Endodermal cell (in vitro differentiated cells): Measurements from ENCODE around the gene ZHX3. TPM values are rescaled to one million over a fixed set of nuclear protein-coding genes. Genes with fewer than 3 reads are reported as not detected.

Source experiments
- DNase-seq: peaks from one replicate; pipeline ENCODE4 v3.0.0-alpha.2; 2017
- H3K27ac ChIP-seq: 2 replicates; pipeline ENCODE4 v1.5.1; 2013; ENCODE audit warnings: mild to moderate bottlenecking, low read depth, low read length, moderate library complexity
- H3K27me3 ChIP-seq: 2 replicates; pipeline ENCODE4 v1.6.1; 2013; ENCODE audit warnings: mild to moderate bottlenecking, low read length, moderate library complexity; ENCODE audit not compliant: insufficient read depth, control insufficient read depth, poor library complexity, severe bottlenecking
- H3K36me3 ChIP-seq: 2 replicates; pipeline ENCODE4 v1.7.0; 2013; ENCODE audit warnings: mild to moderate bottlenecking, low read length, moderate library complexity; ENCODE audit not compliant: control insufficient read depth, insufficient read depth
- H3K4me1 ChIP-seq: one replicate; pipeline ENCODE4 v1.7.0; 2013; ENCODE audit warnings: low read length; ENCODE audit not compliant: control insufficient read depth, insufficient read depth
- H3K4me3 ChIP-seq: 2 replicates; pipeline ENCODE4 v1.5.1; 2013; ENCODE audit warnings: mild to moderate bottlenecking, low read length, moderate library complexity
- H3K9ac ChIP-seq: 2 replicates; pipeline ENCODE4 v1.6.1; 2013; ENCODE audit warnings: mild to moderate bottlenecking, low read length, moderate library complexity; ENCODE audit not compliant: poor library complexity, severe bottlenecking; ENCODE audit errors: extremely low read depth
- H3K9me3 ChIP-seq: 2 replicates; pipeline ENCODE4 v1.6.1; 2013; ENCODE audit warnings: mild to moderate bottlenecking, low read length, moderate library complexity; ENCODE audit not compliant: control insufficient read depth
- H3K27ac Mint-ChIP-seq: 2 replicates; pipeline ENCODE4 v1.8.0; 2020; ENCODE audit warnings: mixed read lengths
- H3K27me3 Mint-ChIP-seq: 2 replicates; pipeline ENCODE4 v1.8.0; 2021; ENCODE audit warnings: mild to moderate bottlenecking, mixed read lengths; ENCODE audit not compliant: insufficient read depth
- H3K36me3 Mint-ChIP-seq: 2 replicates; pipeline ENCODE4 v1.8.0; 2020; ENCODE audit warnings: low read depth, mixed read lengths
- H3K4me1 Mint-ChIP-seq: 2 replicates; pipeline ENCODE4 v1.8.0; 2020; ENCODE audit warnings: mixed read lengths
- H3K4me3 Mint-ChIP-seq: 2 replicates; pipeline ENCODE4 v1.8.0; 2020; ENCODE audit warnings: mild to moderate bottlenecking, moderate library complexity, mixed read lengths
- H3K9me3 Mint-ChIP-seq: 2 replicates; pipeline ENCODE4 v1.8.0; 2020; ENCODE audit warnings: mild to moderate bottlenecking, mixed read lengths
- WGBS, 2 experiments: methylation state at CpG; one replicate each; pipeline versions ENCODE4 v1.1.5 to v1.1.7; 2013; ENCODE audit warnings: missing lambda C conversion rate in 2 of 2, mixed read lengths in 1 of 2; ENCODE audit not compliant: insufficient coverage in 1 of 2, insufficient read length in 1 of 2; 5-methylcytosine and 5-hydroxymethylcytosine counted together
- total RNA-seq, 2 donors: library from RNA; stranded (reverse); fragmentation: NEBNext Ultra II Directional in 1 of 2; extraction: Animal tissue kit (Norgen Biotek cat#: 25700) in 1 of 2; gene quantifications; 2 replicates in 1 of 2; 3 replicates in 1 of 2; pipeline ENCODE4 v1.2.1, GENCODE V29; 2021
- TF ChIP-seq, protein P1 (sequence below): fragments of 200-600 bp; sonication (generic); conservative IDR thresholded peaks from 2 replicates; pipeline ENCODE4 v1.5.0; 2021; ENCODE audit warnings: antibody characterized with exemption, mild to moderate bottlenecking

Gene ZHX3
- total RNA-seq, 2 donors from 2014 or later: 5.4 to 5.5 TPM

DNA sequence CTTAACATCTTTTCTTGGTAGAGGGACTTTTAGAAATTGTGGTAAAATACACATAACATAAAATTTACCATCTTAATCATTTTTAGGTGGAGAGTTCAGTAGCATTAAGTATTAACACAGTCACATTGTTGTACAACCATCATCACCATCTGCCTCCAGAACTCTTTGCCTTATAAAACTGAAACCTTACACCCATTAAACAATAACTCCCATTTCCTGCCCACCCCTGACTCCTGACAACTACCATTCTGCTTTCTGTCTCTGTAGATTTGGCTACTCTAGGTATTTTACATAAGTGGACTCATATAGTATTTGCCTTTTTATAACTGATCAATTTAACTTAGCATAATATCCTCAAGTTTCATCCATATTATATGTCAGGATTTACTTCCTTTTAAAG, 88.7 kb downstream of the ZHX3 start:
- H3K27ac ChIP-seq: no peak overlapping the region
- DNase-seq: no peak
- Mint-ChIP-seq H3K4me1 (no peaks in the 10 kb centered on the region), H3K9me3 (no peaks in the 10 kb centered on the region), H3K4me3 (no peak overlapping the region), H3K27me3 (no peaks in the 10 kb centered on the region), H3K36me3 (no peaks in the 10 kb centered on the region), H3K27ac (no peak overlapping the region)
- H3K4me1 ChIP-seq: no peaks in the 10 kb centered on the region
- no peak overlapping the region for H3K9ac ChIP-seq
- H3K9me3 ChIP-seq: no peaks in the 10 kb centered on the region
- no peaks in the 10 kb centered on the region for H3K36me3 ChIP-seq
- no peak overlapping the region for H3K4me3 ChIP-seq
- TF ChIP-seq, protein P1, sequence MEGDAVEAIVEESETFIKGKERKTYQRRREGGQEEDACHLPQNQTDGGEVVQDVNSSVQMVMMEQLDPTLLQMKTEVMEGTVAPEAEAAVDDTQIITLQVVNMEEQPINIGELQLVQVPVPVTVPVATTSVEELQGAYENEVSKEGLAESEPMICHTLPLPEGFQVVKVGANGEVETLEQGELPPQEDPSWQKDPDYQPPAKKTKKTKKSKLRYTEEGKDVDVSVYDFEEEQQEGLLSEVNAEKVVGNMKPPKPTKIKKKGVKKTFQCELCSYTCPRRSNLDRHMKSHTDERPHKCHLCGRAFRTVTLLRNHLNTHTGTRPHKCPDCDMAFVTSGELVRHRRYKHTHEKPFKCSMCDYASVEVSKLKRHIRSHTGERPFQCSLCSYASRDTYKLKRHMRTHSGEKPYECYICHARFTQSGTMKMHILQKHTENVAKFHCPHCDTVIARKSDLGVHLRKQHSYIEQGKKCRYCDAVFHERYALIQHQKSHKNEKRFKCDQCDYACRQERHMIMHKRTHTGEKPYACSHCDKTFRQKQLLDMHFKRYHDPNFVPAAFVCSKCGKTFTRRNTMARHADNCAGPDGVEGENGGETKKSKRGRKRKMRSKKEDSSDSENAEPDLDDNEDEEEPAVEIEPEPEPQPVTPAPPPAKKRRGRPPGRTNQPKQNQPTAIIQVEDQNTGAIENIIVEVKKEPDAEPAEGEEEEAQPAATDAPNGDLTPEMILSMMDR: no peak
- no peaks in the 10 kb centered on the region for H3K27me3 ChIP-seq

GRCh38 chr20:41226426-41226825, 91.1 kb downstream of the ZHX3 start:
- Mint-ChIP-seq H3K27me3 (no peaks in the 10 kb centered on the region), H3K36me3 (no peaks in the 10 kb centered on the region), H3K4me3 (no peak overlapping the region), H3K27ac (no peak overlapping the region), H3K4me1 (peaks cover 2% of the 10 kb centered on the region), H3K9me3 (no peaks in the 10 kb centered on the region)
- TF ChIP-seq, protein P1: no peak
- WGBS, 2 experiments: 86 to 89% methylated on average over 1 of the region's 1 CpG
- no peaks in the 10 kb centered on the region for H3K36me3 ChIP-seq
- H3K4me3 ChIP-seq: no peak overlapping the region
- no peak for DNase-seq
- no peaks in the 10 kb centered on the region for H3K4me1 ChIP-seq
- no peaks in the 10 kb centered on the region for H3K27me3 ChIP-seq
- H3K9ac ChIP-seq: no peak overlapping the region
- no peaks in the 10 kb centered on the region for H3K9me3 ChIP-seq
- H3K27ac ChIP-seq: no peak overlapping the region

GRCh38 chr20:41225091-41225490, 92.4 kb downstream of the ZHX3 start:
- no peaks in the 10 kb centered on the region for H3K27me3 ChIP-seq
- no peak overlapping the region for H3K4me3 ChIP-seq
- no peak overlapping the region for H3K27ac Mint-ChIP-seq
- H3K4me3 Mint-ChIP-seq: no peak overlapping the region
- peaks cover 2% of the 10 kb centered on the region for H3K4me1 Mint-ChIP-seq
- no peak overlapping the region for H3K9ac ChIP-seq
- H3K36me3 Mint-ChIP-seq: no peaks in the 10 kb centered on the region
- H3K36me3 ChIP-seq: no peaks in the 10 kb centered on the region
- DNase-seq: no peak
- TF ChIP-seq, protein P1: no peak
- H3K27me3 Mint-ChIP-seq: no peaks in the 10 kb centered on the region
- 100% methylated on average over 1 of the region's 1 CpG; no CpG with 5 or more reads in 1 of the 2 experiments for WGBS, 2 experiments
- H3K27ac ChIP-seq: no peak overlapping the region
- no peaks in the 10 kb centered on the region for H3K9me3 ChIP-seq
- no peaks in the 10 kb centered on the region for H3K4me1 ChIP-seq
- no peaks in the 10 kb centered on the region for H3K9me3 Mint-ChIP-seq
